A549 treated with Hydrocortisone at 1 μM for 4 hours (cell line): Measurements from ENCODE around the gene COL1A2. TPM values are rescaled to one million over a fixed set of nuclear protein-coding genes. Genes with fewer than 3 reads are reported as not detected.

ENCODE experiments used
- total RNA-seq: library from RNA; stranded (reverse); fragments of 200-300 nt; extraction: Qiagen RNA extraction; gene quantifications from 5 replicates; pipeline ENCODE4 v1.2.3, GENCODE V29; 2022

Gene COL1A2
- not detected in 5 replicates for total RNA-seq

DNA sequence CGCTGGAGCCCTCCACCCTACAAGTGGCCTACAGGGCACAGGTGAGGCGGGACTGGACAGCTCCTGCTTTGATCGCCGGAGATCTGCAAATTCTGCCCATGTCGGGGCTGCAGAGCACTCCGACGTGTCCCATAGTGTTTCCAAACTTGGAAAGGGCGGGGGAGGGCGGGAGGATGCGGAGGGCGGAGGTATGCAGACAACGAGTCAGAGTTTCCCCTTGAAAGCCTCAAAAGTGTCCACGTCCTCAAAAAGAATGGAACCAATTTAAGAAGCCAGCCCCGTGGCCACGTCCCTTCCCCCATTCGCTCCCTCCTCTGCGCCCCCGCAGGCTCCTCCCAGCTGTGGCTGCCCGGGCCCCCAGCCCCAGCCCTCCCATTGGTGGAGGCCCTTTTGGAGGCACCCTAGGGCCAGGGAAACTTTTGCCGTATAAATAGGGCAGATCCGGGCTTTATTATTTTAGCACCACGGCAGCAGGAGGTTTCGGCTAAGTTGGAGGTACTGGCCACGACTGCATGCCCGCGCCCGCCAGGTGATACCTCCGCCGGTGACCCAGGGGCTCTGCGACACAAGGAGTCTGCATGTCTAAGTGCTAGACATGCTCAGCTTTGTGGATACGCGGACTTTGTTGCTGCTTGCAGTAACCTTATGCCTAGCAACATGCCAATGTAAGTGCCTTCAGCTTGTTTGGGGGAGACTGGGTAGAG is at the start of gene COL1A2:
Gene COL1A2, plus strand, starts transcription at position 459 of the 704 bp plus-strand sequence. Its CDS starts 137 bp downstream, at position 596.

Other genes with a start within 250 kb of the COL1A2 start
- 7.1 to 11.6 TPM (median 9.4 TPM) in 5 replicates for gene CASD1, start 114.9 kb downstream of the COL1A2 start, total RNA-seq